Mesenchymal stem cell (in vitro differentiated cells and primary cell): ENCODE results near the gene CCSER1.

Experiments
- DNase-seq: peaks from one replicate; pipeline ENCODE4 v3.0.0-alpha.2; 2013
- H2AFZ ChIP-seq: one replicate; pipeline ENCODE4 v1.6.1; 2013; ENCODE audit warnings: low read depth, mild to moderate bottlenecking, control low read depth, inconsistent platforms, low read length, moderate library complexity
- H2AK5ac ChIP-seq: 2 replicates; pipeline ENCODE4 v1.6.1; 2013; ENCODE audit warnings: low read length, moderate library complexity, mild to moderate bottlenecking, inconsistent platforms; ENCODE audit not compliant: severe bottlenecking
- H2BK120ac ChIP-seq: one replicate; pipeline ENCODE4 v1.6.1; 2013; ENCODE audit warnings: low read depth, mild to moderate bottlenecking, inconsistent platforms, low read length, moderate library complexity
- H2BK12ac ChIP-seq, 2 experiments: one replicate each; pipeline ENCODE4 v1.6.1; 2013; ENCODE audit warnings: inconsistent platforms in 2 of 2, low read length in 2 of 2, mild to moderate bottlenecking in 2 of 2, moderate library complexity in 2 of 2, control low read depth in 1 of 2
- H2BK15ac ChIP-seq: one replicate; pipeline ENCODE4 v1.6.1; 2013; ENCODE audit warnings: mild to moderate bottlenecking, low read depth, inconsistent platforms; ENCODE audit not compliant: poor library complexity, severe bottlenecking
- H2BK5ac ChIP-seq: 2 replicates; pipeline ENCODE4 v1.6.1; 2013; ENCODE audit warnings: low read depth, mild to moderate bottlenecking, low read length, control low read depth, inconsistent platforms; ENCODE audit not compliant: poor library complexity, severe bottlenecking
- H3K14ac ChIP-seq, 2 experiments: one replicate each; pipeline ENCODE4 v1.6.1; 2013; ENCODE audit warnings: inconsistent platforms in 2 of 2, low read length in 2 of 2, control low read depth in 1 of 2, mild to moderate bottlenecking in 1 of 2, moderate library complexity in 1 of 2
- H3K18ac ChIP-seq, 2 experiments: one replicate each; pipeline ENCODE4 v1.6.1; 2013; ENCODE audit warnings: inconsistent platforms in 2 of 2, low read length in 2 of 2, control low read depth in 1 of 2, low read depth in 1 of 2, mild to moderate bottlenecking in 1 of 2
- H3K23ac ChIP-seq, 2 experiments: one replicate each; pipeline ENCODE4 v1.6.1; 2013; ENCODE audit warnings: inconsistent platforms in 2 of 2, low read length in 2 of 2, mild to moderate bottlenecking in 2 of 2, moderate library complexity in 2 of 2, control low read depth in 1 of 2
- H3K27ac ChIP-seq: 2 replicates; pipeline ENCODE4 v1.5.1; 2013; ENCODE audit warnings: mild to moderate bottlenecking, moderate library complexity, low read length, control low read depth, inconsistent platforms; ENCODE audit not compliant: poor library complexity, severe bottlenecking
- H3K27me3 ChIP-seq, 2 experiments: 2 replicates each; pipeline versions ENCODE4 v1.6.1 to v1.7.0; 2013; ENCODE audit warnings: low read length in 2 of 2, mild to moderate bottlenecking in 2 of 2, moderate library complexity in 2 of 2, control low read depth in 1 of 2, inconsistent platforms in 1 of 2; ENCODE audit not compliant: control insufficient read depth in 1 of 2, insufficient read depth in 1 of 2
- H3K36me3 ChIP-seq, 2 experiments: 2 replicates each; pipeline versions ENCODE4 v1.6.1 to v1.7.0; 2013; ENCODE audit warnings: low read length in 2 of 2, control low read depth in 1 of 2, inconsistent platforms in 1 of 2, low read depth in 1 of 2, mild to moderate bottlenecking in 1 of 2; ENCODE audit not compliant: insufficient read depth in 2 of 2, control insufficient read depth in 1 of 2
- H3K4ac ChIP-seq, 2 experiments: one replicate each; pipeline ENCODE4 v1.6.1; 2013; ENCODE audit warnings: inconsistent platforms in 2 of 2, low read length in 2 of 2, mild to moderate bottlenecking in 2 of 2, moderate library complexity in 2 of 2, control low read depth in 1 of 2, low read depth in 1 of 2
- H3K4me1 ChIP-seq: 2 replicates; pipeline ENCODE4 v1.6.1; 2013; ENCODE audit warnings: low read depth, low read length, control low read depth; ENCODE audit not compliant: control insufficient read depth, insufficient read depth
- H3K4me2 ChIP-seq: 2 replicates; pipeline ENCODE4 v1.6.1; 2013; ENCODE audit warnings: low read length, mild to moderate bottlenecking, inconsistent platforms; ENCODE audit not compliant: poor library complexity, severe bottlenecking
- H3K4me3 ChIP-seq, 2 experiments: 2 replicates each; pipeline versions ENCODE4 v1.5.1 to v1.7.0; 2013; ENCODE audit warnings: low read length in 2 of 2, mild to moderate bottlenecking in 2 of 2, control low read depth in 1 of 2, low read depth in 1 of 2; ENCODE audit not compliant: insufficient read depth in 1 of 2
- H3K79me1 ChIP-seq: replicated peaks from 2 replicates; pipeline ENCODE4 v1.6.1; 2013; ENCODE audit warnings: mild to moderate bottlenecking, control low read depth, low read length, inconsistent platforms; ENCODE audit not compliant: poor library complexity, severe bottlenecking
- H3K9ac ChIP-seq: 2 replicates; pipeline ENCODE4 v1.7.0; 2013; ENCODE audit warnings: mild to moderate bottlenecking, low read length, moderate library complexity
- H3K9me3 ChIP-seq: 2 replicates; pipeline ENCODE4 v1.7.0; 2013; ENCODE audit warnings: mild to moderate bottlenecking, low read length; ENCODE audit not compliant: control insufficient read depth
- H4K8ac ChIP-seq: one replicate; pipeline ENCODE4 v1.6.1; 2013; ENCODE audit warnings: inconsistent platforms, mild to moderate bottlenecking, low read length, moderate library complexity
- H4K91ac ChIP-seq: one replicate; pipeline ENCODE4 v1.6.1; 2013; ENCODE audit warnings: mild to moderate bottlenecking, low read length, inconsistent platforms
- WGBS: methylation state at CpG from one replicate; pipeline ENCODE4 v1.1.7; 2013; ENCODE audit warnings: mixed read lengths; 5-methylcytosine and 5-hydroxymethylcytosine counted together

The CCSER1 gene

GRCh38 chr4:90730752-90731151 lies 603.6 kb downstream of the CCSER1 start:
- 92% methylated on average over 1 of the region's 1 CpG for WGBS

DNA sequence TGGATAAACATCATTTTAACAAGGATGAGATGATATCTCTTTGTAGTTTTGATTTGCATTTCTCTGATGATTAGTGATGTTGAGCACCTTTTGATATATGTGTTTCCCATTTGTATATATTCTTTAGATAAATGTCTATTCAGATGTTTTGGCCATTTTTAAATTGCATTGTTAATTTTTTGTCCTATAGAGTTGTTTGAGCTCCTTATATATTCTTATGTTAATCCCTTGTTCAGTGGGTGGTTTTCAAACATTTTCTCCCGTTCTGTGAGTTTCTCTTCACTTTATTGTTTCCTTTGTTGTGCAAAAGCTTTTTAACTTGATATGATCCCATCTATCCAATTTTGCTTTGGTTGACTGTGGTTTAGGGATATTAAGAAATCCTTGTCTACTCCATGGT lies 606.0 kb downstream of the CCSER1 start:
- Histone ChIP-seq H3K14ac (no peak overlapping the region), H3K4me1 (no peaks in the 10 kb centered on the region), H2AFZ (no peak overlapping the region), H3K4me2 (no peak overlapping the region), H2BK15ac (no peak overlapping the region), H4K91ac (no peak overlapping the region), H3K4ac (no peak overlapping the region), H3K79me1 (no peaks in the 10 kb centered on the region), H2BK12ac (no peak overlapping the region), H3K4me3 (no peak overlapping the region), H3K27me3 (no peaks in the 10 kb centered on the region), H3K18ac (no peak overlapping the region), H4K8ac (no peak overlapping the region), H2BK5ac (no peak overlapping the region), H3K9me3 (peaks cover 2% of the 10 kb centered on the region), H2AK5ac (no peak overlapping the region), H3K36me3 (no peaks in the 10 kb centered on the region), H2BK120ac (no peak overlapping the region), H3K27ac (no peak overlapping the region), H3K9ac (no peak overlapping the region), H3K23ac (no peak overlapping the region)
- WGBS, result no CpG with 5 or more reads among the region's 1 CpG
- DNase-seq, result no peak

More at GRCh38 chr4:90730752-90731151, 603.6 kb downstream of the CCSER1 start:
- Histone ChIP-seq H4K91ac (no peak overlapping the region), H3K27me3 (no peaks in the 10 kb centered on the region), H3K23ac (no peak overlapping the region), H3K14ac (no peak overlapping the region), H2BK120ac (no peak overlapping the region), H3K79me1 (no peaks in the 10 kb centered on the region), H2AK5ac (no peak overlapping the region), H3K4me1 (peaks cover 2% of the 10 kb centered on the region), H3K9ac (no peak overlapping the region), H3K4ac (no peak overlapping the region), H3K4me3 (no peak overlapping the region), H2BK5ac (no peak overlapping the region), H2BK15ac (no peak overlapping the region), H3K36me3 (no peaks in the 10 kb centered on the region), H2AFZ (no peak overlapping the region), H2BK12ac (no peak overlapping the region), H3K27ac (no peak overlapping the region), H3K9me3 (no peaks in the 10 kb centered on the region), H3K18ac (no peak overlapping the region), H3K4me2 (no peak overlapping the region), H4K8ac (no peak overlapping the region)
- no peak for DNase-seq

DNA sequence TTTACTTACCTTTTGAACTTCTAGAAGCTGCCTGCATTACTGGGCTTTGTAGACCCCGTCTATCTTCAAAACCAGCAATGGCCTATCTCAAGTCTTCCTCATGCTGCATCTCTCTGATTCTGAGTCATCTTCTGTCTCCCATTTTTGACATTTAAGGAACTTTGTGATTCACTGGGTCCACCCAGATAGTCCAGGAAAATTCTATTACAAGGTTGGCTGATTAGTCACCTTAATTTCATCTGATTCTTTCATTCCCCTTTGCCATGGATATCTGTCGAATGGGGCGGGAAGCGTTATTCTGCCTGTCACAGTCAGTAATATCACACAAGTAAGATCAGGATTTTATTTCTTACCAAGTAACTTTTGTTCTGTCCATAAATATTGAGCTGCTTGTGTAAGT lies 618.0 kb downstream of the CCSER1 start:
- no peak for DNase-seq
- H3K27ac ChIP-seq, result no peak overlapping the region
- no peak overlapping the region for H3K4me3 ChIP-seq
- H4K8ac ChIP-seq, result no peak overlapping the region
- H3K36me3 ChIP-seq, result no peaks in the 10 kb centered on the region
- no peak overlapping the region for H2BK15ac ChIP-seq
- no peaks in the 10 kb centered on the region for H3K27me3 ChIP-seq
- WGBS, result 94% methylated on average over 4 of the region's 4 CpGs
- H3K23ac ChIP-seq, result no peak overlapping the region
- no peak overlapping the region for H2AK5ac ChIP-seq
- H3K79me1 ChIP-seq, result no peaks in the 10 kb centered on the region
- H3K18ac ChIP-seq, result no peak overlapping the region
- H3K9ac ChIP-seq, result no peak overlapping the region
- H3K4me1 ChIP-seq, result no peaks in the 10 kb centered on the region
- H2AFZ ChIP-seq, result no peak overlapping the region
- no peak overlapping the region for H4K91ac ChIP-seq
- peaks cover 3% of the 10 kb centered on the region for H3K9me3 ChIP-seq
- H3K4ac ChIP-seq, result no peak overlapping the region
- no peak overlapping the region for H2BK120ac ChIP-seq
- no peak overlapping the region for H2BK5ac ChIP-seq
- H3K4me2 ChIP-seq, result no peak overlapping the region
- no peak overlapping the region for H2BK12ac ChIP-seq
- no peak overlapping the region for H3K14ac ChIP-seq

GRCh38 chr4:90753068-90753467 lies 625.9 kb downstream of the CCSER1 start:
- no peaks in the 10 kb centered on the region for H3K79me1 ChIP-seq
- H2AK5ac ChIP-seq, result no peak overlapping the region
- H3K27ac ChIP-seq, result no peak overlapping the region
- DNase-seq, result no peak
- H3K36me3 ChIP-seq, result no peaks in the 10 kb centered on the region
- no peak overlapping the region for H3K4me3 ChIP-seq
- H3K23ac ChIP-seq, result no peak overlapping the region
- no peak overlapping the region for H2BK12ac ChIP-seq
- no peak overlapping the region for H3K14ac ChIP-seq
- H3K4me2 ChIP-seq, result no peak overlapping the region
- H3K4ac ChIP-seq, result no peak overlapping the region
- no peak overlapping the region for H2AFZ ChIP-seq
- H3K4me1 ChIP-seq, result no peaks in the 10 kb centered on the region
- H4K91ac ChIP-seq, result no peak overlapping the region
- H3K27me3 ChIP-seq, result no peaks in the 10 kb centered on the region
- H4K8ac ChIP-seq, result no peak overlapping the region
- no peaks in the 10 kb centered on the region for H3K9me3 ChIP-seq
- no peak overlapping the region for H3K9ac ChIP-seq
- no peak overlapping the region for H3K18ac ChIP-seq
- no peak overlapping the region for H2BK120ac ChIP-seq
- no peak overlapping the region for H2BK15ac ChIP-seq
- no peak overlapping the region for H2BK5ac ChIP-seq
